ENCODE results near the gene POFUT1.
"Not testable (repeated sequence)": the region's sequence is repeated elsewhere in the genome, so short reads cannot be mapped to it uniquely, and the experiment has no call there.

Gene POFUT1

DNA sequence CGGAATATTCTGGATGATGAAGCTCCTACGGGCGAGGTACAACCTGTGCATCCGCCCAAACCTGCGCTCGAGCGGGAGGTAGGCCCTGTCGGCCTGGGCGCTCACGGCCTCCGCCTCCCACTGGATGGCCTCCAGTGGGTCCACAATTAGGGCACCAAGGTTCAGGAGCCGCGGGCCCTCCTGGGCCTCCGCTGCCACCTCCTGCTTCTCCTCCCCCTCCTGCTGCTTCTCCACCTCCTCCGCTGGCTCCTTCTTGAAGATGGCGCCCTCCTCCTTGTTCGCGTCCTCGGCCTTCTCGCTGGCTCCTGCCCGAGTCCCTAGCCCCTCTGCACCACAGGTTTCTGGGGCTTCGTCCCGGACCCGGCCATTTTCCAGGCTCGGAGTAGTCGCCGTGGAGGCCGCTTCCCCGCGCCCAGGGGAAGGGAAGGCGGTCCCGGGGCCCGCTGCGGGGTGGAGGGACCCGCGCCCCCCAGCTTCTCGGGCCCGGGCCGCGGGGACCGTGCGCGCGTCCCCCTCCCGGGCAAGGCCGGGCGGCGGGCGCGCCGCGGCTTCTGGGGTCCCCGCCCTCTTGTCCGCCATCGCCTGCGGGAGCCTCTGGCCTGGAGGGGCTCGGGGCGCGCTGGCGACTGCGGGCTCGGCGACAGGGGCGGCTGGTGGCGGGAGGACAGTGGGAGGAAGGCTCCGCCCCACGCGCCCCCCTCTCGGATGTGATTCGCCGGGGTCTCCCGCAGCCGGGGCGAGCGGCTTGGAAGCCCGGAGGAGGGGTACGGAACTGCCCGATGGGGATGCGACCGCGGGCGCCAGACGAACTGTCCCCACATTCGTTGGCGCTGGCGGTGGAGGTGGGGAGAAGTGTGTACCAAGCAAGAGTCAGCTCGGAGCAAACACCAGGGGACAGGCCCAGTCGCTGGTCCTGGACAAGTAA lies 17.7 kb upstream of the POFUT1 start:
- peak; percentile 59 for DNase-seq

DNA sequence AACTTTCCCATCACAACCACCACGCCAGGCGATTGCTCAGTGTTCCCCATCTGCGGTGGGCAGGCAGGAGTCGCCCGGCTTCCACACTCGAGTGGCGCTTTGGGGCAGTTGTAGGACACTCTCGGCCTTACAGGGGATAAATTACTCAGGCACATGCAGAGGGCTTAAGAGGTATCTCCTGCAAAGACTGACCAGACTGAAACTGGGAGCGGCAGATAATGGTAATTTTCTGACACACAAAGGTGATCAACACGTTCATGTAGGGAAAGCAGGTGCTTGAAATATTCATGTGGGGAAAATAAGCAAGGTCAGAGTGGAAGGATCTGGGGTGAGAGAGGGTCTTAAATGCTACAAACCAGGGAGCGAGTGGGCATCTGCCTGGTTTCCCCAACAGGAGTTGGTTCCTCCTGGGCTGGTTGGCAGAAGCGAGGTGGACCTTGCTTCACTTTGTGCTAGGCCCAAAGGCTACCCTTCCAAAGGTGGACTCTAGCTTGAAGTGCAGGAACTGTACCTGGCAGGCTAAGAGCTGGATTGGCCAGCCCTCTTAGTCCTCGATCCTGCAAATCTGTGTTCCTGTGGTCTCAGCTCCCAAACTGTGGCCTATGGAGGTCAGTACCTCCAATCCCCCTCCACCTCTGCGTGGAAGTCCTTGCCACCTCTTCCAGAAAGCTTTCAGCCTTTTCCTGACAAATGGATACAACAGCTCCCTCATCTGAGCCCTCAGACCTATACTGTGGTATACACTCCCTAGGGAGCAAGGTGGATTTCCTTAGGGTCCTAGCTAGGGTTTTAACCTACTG lies 16.9 kb upstream of the POFUT1 start:
- no peak for DNase-seq

DNA sequence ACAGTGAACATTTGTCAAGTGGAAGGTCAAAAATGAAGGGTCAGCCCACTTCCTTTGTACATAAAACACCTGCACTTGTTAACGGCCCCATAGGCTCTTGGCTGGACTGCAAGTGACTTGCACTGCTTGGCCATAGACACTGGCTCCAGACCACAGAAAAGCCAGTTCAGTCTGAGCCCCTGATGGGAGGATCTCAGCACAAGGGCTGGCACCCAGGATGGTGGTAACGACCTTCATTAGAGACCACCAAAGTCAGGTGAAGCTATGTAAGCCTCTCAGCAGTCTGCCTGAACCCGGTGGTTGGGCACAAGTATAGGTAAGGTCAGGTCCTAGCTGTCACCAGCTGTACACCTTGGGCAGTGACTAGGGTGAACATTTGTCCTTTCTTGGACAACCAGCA lies 16.3 kb upstream of the POFUT1 start:
- no peak for DNase-seq

DNA sequence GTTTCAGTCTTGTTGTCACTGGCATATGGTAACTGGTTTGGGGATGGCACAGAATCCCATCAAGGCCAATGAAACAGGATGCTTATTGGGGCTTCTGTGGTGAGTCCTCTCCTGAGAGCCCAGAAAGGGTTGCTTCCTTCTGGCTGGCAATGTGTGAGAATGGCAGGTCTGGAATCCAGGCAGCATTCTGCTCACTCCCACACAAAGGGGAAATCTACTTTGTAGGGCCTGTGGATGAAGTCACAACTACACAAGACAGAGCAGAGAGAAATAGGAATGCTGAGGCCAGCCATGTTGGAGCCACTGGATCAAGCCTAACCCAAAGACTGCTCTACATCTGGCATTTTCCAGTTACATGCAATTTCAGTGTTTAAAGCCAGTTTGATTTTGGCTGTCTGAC lies 15.8 kb upstream of the POFUT1 start:
- DNase-seq, result no peak

DNA sequence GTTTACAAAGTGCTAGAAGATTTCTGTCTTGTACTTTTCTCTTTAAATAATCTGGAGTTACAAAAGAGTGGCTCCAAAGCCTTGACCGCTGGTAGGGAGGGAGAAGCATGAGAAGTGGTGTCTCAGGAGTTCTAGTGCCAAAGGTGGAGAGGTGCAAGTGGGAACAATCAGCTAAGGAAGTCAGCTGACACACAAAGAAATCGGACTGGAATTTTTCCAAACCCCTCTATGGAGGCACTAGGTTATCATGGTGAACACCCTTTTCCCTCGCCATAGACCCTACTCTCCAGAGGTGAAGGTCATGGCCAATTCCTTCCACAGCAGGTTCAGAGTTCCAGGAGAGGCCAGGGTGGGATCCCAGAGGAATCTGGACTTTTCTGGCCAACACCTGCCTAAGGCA lies 15.0 kb upstream of the POFUT1 start:
- no peak for DNase-seq

DNA sequence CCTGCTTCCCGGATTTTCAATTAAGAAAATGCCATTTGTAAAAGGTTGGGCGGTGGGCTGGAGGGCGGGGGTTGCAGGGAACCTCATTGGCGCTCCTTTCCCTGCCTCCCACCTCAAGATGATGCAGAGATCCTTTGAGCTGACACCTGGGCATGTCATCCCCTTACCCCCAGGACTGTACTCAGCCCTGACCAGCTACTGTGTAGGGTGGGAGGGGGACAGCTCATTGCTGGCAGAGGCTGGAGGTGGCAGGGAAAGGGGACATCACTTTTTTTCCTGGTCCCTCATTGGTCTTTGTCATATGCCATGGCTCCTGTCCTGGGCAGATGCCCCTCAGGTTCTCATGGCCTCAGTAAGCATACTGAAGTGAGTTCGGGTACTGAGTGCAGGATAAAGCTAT lies 14.3 kb upstream of the POFUT1 start:
- not testable (repeated sequence) for DNase-seq

DNA sequence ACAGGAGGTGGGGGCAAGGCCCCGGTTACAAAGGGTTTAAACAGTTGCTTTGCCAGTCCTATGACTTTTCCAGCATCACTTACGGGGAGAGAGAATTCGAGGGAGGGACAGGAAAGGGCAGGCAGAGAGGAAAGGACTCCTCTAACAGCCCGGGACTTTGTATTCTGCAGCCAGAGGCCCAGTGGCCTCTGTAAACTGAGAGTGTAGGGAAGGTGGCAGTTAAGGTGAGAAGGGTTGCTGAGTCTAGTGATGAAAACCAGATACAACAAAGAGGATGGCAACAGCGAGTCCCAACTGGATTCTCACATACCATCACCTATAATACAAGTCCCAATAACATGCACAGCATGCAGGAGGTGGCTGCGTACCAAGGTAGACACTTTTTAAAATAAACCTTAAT lies 13.7 kb upstream of the POFUT1 start:
- DNase-seq, result no peak

DNA sequence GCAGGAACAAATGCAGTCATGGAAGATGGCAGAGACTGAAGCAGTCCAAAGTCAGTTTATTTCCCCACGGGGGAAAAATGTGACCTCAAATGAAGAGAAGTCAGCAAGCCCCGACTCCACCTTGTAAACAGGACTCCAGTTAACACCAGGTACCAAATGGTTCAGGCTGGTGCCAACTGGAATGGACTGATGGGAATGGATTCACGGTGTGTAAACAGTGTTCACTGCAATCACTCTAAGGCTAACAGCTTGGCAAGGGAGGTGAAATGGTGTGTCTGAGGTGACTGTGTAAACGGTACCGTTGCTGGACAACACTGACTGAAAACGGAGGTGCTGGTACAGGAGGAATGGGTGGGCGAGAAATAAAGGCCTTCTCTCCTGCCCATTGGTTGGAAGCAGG lies 12.1 kb upstream of the POFUT1 start:
- no peak for DNase-seq

DNA sequence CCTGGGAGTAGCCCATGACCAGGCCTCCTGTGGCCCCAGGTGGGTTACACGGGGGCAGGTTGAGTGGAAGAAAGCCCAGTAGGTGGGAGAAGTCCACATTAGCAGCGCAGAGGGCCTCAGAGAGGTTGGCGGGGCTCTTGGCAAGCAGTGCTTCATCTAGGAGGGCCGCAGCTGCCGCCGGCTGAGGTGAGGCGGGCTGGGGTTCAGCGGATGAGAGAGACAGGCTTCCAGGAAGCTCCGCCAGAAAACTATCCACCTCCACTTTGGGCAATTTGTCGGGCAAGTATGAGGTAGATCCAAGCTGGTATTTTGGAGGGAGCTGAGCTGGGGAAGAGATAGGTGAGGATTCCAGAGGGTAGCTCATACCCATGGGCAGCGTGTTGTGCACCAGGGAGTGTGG lies 11.1 kb upstream of the POFUT1 start:
- DNase-seq, result not testable (repeated sequence)

DNA sequence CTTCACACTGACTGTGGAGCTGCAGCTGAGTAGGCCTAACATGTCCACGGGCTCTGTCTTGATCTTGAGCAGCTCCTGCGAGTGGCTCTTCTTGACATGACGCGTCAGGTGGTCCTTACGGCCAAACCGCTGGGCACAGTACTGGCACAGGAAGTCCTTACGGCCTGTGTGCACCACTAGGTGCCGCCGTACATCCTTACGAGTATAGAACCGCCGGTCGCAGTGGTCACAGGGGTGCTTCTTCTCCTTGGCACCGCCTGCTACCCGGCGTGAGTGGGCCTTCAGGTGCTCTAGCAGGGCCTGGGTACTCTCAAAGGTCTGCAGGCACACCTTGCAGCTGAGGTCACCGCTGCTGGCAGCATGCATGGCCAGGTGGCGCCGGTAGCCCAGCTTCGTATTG lies 10.5 kb upstream of the POFUT1 start:
- DNase-seq, result not testable (repeated sequence)

DNA sequence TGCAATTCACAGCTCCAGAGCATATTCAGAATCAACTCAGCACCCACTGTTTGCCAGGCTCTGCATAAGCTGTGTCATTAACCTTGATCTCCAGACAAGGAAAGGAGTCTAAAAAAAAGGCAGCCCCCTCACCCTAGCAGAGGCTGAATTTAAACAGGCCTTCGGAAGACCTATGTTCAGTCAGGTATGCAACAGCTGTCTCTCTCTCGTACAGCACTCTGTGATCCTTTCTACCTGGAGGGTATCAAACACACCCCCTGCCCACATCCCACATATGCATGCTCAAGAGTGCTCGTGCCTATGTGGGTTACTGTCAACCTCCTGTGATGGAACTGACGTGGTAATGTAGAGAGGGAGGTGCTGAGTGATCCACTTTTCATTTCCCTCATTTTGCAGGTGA lies 8.7 kb upstream of the POFUT1 start:
- DNase-seq, result no peak

DNA sequence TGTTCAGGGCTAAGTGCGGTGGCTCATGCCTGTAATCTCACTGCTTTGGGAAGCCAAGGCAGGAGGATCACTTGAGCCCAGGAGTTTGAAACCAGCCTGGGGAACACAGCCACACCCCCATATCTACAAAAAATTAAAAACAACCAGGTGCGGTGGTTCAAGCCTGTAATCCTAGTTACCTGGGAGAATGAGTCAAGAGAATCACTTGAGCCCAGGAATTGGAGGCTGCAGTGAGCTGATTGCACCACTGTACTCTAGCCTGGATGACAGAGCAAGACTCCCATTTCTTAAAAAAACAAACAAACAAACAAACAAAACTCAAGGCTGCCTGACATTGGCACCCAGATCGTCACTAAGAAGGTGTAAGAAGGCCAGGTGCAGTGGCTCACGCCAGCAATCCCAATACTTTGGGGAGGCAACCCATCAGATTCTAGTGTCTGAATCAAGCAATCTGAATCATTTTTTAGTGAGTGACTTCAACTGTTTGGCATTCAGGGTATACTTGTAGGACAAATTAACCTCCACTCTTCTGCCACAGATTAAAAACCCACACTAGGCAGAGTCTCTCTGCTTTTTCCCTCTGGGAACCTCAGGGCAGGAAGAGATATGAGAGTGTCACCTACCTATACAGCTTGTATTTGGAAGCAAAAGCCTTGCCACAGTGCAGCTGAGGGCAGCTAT lies 6.2 kb upstream of the POFUT1 start:
- no peak for DNase-seq

DNA sequence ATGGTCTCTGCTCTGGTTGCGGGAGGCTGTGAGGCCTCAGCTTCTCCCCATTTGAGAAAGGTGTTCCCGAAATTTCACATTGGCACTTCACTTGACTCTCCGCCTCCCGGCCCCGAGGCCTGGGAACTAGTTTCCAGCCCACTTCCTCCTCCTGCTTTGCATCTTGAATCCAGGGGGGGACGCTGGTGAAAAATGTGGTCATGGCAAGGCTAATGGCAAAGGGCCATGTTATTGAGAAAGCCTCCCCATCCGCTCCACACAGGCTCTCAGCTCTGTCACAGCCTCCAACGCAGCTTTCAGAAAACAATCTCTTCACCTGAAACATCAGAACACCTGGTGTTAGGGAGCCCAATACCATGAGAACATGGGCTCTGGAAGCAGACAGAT lies 5.7 kb upstream of the POFUT1 start:
- no peak for DNase-seq

DNA sequence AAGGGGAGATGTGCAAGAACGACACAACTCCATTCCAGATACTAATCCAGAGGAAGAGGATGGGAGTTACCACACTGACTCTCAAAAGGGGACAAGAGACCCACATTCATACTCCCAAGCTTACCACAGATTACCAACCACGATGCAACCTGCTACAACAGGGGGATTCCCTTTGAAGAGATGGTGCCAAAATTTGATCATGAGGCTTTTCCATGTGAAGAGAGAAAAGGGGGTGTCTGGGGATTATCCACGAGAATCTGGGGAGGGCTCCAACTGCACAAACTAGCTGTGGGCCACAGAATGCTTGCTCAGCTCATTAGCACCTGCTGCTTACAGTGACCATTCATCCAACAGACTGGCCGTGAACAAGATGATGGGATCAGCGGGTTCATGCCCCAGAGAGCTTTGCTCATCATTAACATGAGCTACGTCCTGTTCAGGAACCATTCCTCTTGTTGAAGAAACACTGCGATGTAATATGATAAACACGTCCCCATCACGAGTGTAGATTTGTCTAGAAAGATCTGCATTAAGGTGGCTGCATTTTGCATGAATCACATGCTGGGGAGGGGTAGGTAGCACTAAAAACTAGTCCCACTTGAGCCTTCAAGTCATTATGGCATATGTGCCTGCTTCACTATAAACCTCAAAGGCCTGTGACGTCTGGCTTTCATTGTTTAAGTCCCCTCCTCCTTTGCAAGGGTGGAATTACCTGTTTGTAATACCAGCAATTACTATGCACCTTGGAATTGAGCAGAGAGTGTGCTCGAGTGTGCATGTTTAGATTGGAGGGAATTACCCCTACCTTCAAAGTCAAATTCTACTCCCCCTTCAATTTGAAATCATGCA lies 4.1 kb upstream of the POFUT1 start:
- no peak for DNase-seq

DNA sequence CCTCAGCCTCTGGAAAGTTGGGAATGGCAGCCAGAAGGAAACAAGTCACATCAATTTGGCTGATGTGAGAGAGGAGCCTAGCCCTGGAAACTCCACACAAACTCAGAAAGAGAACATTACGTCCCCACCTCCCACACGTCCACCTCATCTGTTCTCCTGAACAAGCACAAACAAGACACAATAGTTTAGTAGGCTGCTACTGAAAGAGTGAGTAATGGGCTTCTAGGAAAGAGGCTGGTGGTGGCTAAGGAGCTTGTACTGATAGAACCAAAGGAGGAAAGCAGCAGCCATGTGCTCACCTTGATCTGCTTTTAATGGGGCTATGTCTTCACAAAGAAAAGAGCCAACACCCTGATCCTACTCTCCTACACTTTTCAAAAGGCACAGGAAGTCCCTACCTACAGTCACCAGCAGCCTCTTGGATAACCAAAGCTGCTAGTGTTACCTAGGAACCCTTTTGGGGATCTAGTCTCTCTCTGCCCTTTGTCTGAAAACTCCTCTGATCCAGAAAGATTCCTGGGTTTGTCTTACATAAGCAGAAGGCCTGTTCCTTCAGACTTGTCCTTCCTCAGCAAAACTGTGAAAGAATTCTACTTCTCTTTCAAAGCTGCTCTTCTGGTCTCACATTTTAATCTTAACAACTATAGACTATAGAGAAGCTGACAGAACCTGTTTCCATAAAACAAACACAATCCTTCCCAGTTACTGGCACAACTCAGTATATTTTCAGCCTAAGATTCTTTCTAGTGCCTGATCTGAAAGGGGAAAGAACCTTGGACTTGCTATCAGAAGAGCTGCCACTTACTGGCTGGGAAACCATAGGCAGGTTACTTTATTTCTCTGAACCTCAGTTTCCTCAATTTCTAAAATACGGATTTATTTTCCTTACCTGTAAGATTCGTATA lies 3.2 kb upstream of the POFUT1 start:
- no peak for DNase-seq

DNA sequence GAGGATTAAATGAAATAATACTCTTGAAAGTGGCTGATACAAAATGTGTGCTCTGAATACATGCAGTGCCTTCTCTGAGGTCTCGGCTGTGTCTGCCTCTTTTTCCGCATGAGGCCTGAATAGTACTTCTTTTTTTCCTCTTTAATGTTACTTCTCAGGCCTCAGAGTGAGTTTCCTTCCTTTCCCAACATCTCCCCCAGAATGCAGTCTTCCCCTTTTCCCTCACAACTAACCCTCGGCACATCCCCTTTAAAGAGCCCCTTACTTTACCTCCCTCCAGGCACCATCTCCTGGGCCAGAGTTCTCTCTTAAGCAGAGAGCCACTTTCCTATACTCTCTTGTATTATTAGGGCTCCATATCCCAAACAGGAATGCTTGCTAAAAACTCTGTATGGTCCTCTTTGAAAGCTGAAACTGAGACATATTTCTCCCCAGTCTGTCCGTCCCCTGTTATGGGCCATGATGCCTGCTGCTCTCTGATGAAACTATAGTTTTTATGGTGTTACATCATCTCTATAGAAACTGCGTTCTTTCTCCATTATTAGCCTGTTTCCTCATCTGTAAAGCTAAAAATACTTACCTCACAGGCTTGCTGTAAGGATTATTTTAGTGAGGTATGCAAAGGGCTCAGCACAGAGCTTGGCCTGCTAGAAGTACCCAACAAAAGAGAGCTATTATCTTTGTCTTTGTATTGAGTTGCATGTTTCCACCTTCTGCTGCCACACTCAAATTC lies 2.4 kb upstream of the POFUT1 start:
- no peak for DNase-seq

DNA sequence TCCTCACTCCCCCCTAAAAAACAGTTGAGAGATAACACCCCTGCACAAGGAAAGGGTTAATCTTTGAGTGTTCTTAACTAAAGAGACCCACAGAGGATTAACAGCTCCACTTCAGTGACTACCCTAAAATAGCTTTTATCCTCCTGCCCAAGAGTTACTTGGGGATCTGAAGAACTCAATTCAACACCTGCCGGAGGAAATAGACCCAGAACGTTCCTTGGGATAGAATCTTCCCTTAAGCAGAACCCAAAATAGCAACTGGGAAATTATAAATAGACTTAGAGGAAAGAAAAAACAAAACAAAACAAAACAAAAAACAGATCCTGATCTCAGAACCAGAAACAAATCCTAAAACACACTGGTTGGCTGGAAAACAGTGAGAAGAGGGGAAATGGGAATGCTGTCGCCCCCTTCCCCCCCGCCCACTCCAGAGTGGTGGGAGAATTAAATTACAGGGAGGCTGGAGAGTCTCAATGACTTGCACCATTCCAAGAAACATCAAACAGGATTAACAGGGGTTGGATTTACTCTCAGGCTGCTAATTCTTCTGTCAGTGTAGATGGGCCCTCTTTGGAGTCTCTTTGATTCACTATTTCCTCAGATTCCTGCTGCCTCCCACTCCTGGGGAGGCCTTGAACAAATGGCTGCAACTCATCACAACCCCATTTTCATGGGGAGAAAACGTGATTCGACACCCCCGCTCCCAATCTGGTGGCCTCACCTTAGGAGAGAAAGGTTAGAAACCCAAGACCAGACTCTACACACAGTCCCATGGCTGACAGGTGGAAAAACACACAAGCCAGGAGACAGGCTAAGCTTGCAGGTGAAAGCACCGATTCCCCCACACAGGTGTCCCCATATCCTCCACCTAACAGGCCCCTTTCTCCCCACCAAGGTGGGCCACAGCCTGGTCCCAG lies 1.6 kb upstream of the POFUT1 start:
- DNase-seq, result no peak

DNA sequence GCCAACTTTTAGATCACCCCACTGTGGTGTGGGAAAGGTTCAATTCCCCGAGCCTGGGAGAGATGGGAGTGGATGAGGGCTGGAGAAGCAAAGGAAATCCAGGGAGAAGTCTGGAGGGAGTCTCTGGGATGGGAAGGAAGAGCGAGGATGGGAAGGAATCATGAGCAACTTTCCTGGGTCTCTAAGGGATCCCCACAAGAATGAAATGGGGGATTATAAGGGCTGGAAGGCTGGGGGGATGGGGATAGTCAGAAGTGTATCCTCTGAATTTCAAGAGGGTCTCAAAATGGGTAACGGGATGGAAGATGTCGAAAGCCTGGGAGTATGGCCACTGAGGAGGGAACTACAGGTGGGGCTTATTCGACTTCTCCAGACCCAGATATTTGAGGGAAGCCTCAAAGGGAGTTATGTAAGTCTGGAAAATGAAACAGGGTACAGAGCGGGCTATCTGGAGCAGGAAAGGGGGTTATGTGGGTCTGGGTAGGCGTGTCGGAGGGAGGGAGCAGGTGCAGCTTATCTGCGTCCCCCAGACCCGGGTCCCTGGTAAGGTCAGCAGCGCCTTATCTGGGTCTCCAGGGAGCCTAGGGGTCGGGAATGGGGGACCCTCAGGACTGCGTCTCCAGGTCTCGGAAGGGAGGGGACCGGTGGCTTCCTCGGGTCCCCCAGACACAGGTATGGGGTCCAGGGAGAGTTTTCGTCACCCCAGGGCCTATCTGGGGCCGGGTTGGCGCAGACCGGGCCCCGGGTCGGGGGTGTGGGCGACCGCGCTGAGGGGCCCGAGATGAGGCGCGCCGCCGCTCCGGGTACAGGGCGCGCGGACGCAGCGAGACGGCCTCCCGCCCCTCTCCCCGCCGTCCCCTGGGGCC lies 687 bp upstream of the POFUT1 start:
- no peak for DNase-seq

Measured in activated T-cell treated with anti-CD3 and anti-CD28 coated beads, Interleukin-2, amount 50 U/mL, for 1 hour (primary cell).